Astrocyte (in vitro differentiated cells and primary cell): ENCODE measurements around the gene HNRNPC.

ENCODE experiments used
- CTCF ChIP-seq: IDR thresholded peaks from 2 replicates; pipeline ENCODE4 v1.5.1; 2011; ENCODE audit warnings: low read depth, mild to moderate bottlenecking, inconsistent platforms, low read length, moderate library complexity; ENCODE audit not compliant: insufficient read depth
- EZH2 ChIP-seq: IDR thresholded peaks from 2 replicates; pipeline ENCODE4 v1.6.1; 2012; ENCODE audit warnings: mild to moderate bottlenecking, low read length, inconsistent platforms; ENCODE audit not compliant: insufficient read depth

- TF ChIP-seq EZH2, result no peak
- TF ChIP-seq CTCF, result no peak
Measured at GRCh38 chr14:21275261-21275858, 6.1 kb upstream of the HNRNPC start.
